ENCODE measurements around the gene ZNF711.
A peak's percentile ranks its signal among the peaks of the same experiment; 100 is the strongest.
"Not testable (repeated sequence)": the region's sequence is repeated elsewhere in the genome, so short reads cannot be mapped to it uniquely, and the experiment has no call there.

Gene ZNF711

DNA sequence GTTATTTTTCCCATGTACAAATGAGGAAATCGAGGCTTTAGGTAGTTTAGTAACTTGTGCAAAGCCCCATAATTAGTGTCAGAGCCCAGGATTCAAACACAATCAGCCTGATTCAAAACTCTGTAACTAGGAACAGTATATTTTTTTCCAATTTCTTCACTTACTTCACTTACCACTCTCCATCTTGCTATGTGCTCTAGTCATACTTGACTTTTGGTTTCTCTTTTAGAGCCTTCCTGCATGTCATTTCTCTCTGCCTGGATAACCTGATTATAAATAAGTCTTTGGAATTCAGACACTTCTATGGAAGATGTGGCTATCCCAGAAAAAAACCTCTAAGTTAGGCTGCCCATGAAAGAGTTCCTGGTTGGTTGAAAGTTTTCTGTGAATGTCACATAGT, 22.4 kb upstream of the ZNF711 start:
- POLR2A ChIA-PET, result no interaction called here
- no peak for DNase-seq (ENCODE audit: extremely low spot score)
- TF ChIP-seq FOXK2 (IDR thresholded peaks at IDR 0.05) (no peak), LEF1 (IDR thresholded peaks at IDR 0.05; ENCODE audit: borderline replicate concordance) (no peak), ELF4 (IDR thresholded peaks at IDR 0.05) (no peak)
- CTCF ChIA-PET, result no interaction called here

DNA sequence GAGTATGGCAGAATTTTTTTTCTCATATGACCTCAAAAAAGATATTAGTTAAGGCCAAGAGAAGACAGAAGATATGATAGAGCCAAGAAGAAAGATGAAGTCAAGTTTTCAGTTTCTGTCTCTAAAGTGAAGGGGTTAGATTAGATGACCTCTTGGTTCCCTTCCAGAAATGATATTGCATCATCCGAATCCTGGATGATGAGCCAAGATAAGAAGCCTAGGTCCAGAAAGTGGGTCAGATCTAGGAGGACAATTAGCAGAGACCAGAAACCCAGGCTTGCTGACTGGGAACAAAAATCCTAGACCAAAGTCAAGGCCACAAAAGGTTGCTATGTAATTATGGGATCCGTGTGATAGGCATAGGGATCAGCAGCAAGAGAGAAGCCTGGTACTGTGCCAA, 20.4 kb upstream of the ZNF711 start:
- POLR2A ChIA-PET, result no interaction called here
- no peak for TF ChIP-seq NFRKB (IDR thresholded peaks at IDR 0.05)
- TF ChIP-seq ARNT (IDR thresholded peaks at IDR 0.05), result no peak
- TF ChIP-seq TARDBP (IDR thresholded peaks at IDR 0.05), result no peak
- TF ChIP-seq HDGF (IDR thresholded peaks at IDR 0.05; ENCODE audit: borderline replicate concordance), result no peak
- no peak for TF ChIP-seq SUZ12 (IDR thresholded peaks at IDR 0.05)
- no peak for TF ChIP-seq FOXA1 (IDR thresholded peaks at IDR 0.05)
- DNase-seq (ENCODE audit: extremely low spot score), result no peak
- CTCF ChIA-PET, result no interaction called here

DNA sequence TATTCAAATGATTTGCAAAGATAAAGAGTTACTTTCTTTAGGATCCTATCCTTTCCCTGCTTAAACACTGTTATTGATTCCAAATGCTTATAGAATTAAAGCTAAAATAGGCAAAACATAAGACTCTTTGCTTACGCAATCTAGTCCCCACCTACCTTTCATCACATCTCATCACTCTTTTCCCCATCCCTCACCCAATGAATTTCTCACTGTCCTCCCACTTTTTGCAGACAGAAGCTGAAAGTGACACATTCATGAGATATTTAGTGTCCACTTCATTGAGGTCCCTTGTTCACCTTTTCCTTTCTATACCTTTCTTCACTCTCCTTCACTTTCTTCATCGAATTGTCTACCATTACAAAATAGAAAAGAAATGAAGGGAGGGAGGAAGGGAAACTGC, 636 bp upstream of the ZNF711 start:
- TF ChIP-seq TARDBP (IDR thresholded peaks at IDR 0.05) (no peak), FOXM1 (IDR thresholded peaks at IDR 0.05; ENCODE audit: borderline replicate concordance) (no peak), CTBP1 (IDR thresholded peaks at IDR 0.05; ENCODE audit: borderline replicate concordance) (no peak), SP1 (IDR thresholded peaks at IDR 0.05) (no peak), FOXK2 (IDR thresholded peaks at IDR 0.05) (no peak), HDGF (IDR thresholded peaks at IDR 0.05; ENCODE audit: borderline replicate concordance) (no peak), BHLHE40 (IDR thresholded peaks at IDR 0.05; ENCODE audit: borderline replicate concordance) (no peak), SUZ12 (IDR thresholded peaks at IDR 0.05) (no peak), L3MBTL2 (conservative IDR thresholded peaks at IDR 0.05) (no peak), LEF1 (IDR thresholded peaks at IDR 0.05; ENCODE audit: borderline replicate concordance) (no peak), ELF4 (IDR thresholded peaks at IDR 0.05) (no peak), ZNF384 (IDR thresholded peaks at IDR 0.05) (no peak), NFRKB (IDR thresholded peaks at IDR 0.05) (no peak), ARNT (IDR thresholded peaks at IDR 0.05) (no peak), FOXA1 (IDR thresholded peaks at IDR 0.05) (no peak)
- TF ChIP-seq, protein P1, sequence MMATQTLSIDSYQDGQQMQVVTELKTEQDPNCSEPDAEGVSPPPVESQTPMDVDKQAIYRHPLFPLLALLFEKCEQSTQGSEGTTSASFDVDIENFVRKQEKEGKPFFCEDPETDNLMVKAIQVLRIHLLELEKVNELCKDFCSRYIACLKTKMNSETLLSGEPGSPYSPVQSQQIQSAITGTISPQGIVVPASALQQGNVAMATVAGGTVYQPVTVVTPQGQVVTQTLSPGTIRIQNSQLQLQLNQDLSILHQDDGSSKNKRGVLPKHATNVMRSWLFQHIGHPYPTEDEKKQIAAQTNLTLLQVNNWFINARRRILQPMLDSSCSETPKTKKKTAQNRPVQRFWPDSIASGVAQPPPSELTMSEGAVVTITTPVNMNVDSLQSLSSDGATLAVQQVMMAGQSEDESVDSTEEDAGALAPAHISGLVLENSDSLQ (IDR thresholded peaks at IDR 0.05), result no peak
- ChIA-PET CTCF (no interaction called here), POLR2A (no interaction called here)
- DNase-seq (ENCODE audit: extremely low spot score), result no peak

DNA sequence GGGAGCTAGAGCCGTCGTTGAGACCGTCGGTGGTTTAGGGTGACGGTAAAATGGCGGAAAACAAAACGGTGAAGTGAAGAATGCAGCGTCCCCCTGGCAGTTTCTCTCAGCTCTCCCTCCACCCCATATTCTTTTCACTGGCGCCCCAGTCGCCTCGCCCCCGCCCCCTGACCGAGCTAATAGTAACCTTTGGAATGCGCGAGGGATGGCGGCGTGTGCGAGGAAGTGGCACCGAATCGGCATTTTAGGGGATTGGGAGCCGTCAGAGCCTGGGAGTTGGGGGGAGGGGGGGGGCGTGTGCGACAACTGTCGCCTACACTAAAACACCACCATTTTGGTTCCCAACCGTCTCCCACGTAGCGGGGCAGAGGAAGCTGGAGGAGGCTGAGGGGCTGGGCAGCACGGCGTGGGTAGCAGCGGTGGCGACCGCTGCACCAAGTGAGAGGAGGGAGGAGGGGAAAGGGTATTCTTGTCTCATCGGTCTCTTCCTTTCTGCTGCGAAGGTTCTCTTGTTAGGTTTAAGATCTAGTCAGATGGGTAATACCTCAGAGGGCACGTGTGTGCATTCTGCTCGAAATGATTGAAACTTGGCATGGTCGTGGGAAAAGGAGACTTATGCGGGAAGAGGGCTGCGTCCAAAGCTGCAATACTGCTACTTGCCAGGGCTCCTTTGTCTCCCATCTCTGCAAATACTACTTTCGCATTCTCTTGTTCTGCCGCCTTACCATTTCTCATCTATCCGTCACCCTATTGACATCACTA, 840 bp downstream of the ZNF711 start:
- peak; percentile 16 for DNase-seq (ENCODE audit: extremely low spot score)
- ChIA-PET CTCF (interaction anchor here (1.8 kb wide), 1 partner anchor 27 kb away, joined by 4 read pairs; no protein-coding TSS in a partner anchor), POLR2A (interaction anchor here (0.6 to 0.7 kb wide), 2 partner anchors 11 to 313 kb away, joined by 3 read pairs; no protein-coding TSS in a partner anchor)
- TF ChIP-seq L3MBTL2 (conservative IDR thresholded peaks at IDR 0.05) (0 out of 2 replicates have a peak, but pooled peaks have one; percentile 23), FOXK2 (IDR thresholded peaks at IDR 0.05) (no peak)

DNA sequence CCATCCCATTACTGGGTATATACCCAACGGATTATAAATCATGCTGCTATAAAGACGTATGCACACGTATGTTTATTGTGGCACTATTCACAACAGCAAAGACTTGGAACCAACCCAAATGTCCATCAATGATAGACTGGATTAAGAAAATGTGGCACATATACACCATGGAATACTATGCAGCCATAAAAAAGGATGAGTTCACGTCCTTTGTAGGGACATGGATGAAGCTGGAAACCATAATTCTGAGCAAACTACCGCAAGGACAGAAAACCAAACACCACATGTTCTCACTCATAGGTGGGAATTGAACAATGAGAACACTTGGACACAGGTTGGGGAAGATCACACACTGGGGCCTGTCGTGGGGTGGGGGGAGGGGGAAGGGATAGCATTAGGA, 41.5 kb downstream of the ZNF711 start:
- DNase-seq (ENCODE audit: extremely low spot score); CTCF ChIA-PET; POLR2A ChIA-PET: not testable (repeated sequence)

DNA sequence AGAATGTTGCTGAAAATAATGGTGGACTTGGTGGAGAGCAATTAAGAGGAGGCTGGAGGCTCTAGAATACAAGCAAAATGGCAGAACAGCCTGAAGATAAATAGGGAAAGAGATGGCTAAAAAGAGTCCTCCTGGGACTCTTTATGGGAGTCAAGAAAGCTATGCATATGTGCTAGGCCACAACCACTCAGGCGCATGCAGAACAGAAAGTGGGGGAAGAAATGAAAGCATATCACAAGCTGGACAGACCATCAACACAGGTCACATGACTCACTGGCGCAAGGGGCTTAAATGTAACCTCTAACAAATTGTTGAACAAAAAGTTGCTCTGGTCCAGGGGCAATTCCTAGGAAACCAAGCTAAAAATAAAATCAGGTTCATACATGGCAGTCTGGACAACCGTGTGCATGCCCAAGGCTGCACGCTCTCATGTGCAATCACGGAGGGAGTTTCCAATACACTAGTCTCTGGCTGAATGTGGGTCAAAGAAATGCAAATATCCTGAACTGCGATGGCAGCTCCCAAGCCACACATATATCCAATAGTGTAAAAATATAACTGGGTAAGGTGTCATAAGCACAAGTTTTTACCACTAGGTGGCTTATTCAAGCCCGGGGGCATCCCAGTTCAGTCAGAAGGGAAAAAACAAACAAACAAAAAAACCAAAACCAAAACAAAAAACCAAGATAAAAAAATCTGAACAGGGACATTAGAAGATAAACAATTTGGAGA, 45.4 kb downstream of the ZNF711 start:
- no peak for DNase-seq (ENCODE audit: extremely low spot score)
- POLR2A ChIA-PET, result no interaction called here
- no peak for TF ChIP-seq CTBP1 (IDR thresholded peaks at IDR 0.05; ENCODE audit: borderline replicate concordance)
- no peak for TF ChIP-seq SUZ12 (IDR thresholded peaks at IDR 0.05)
- no peak for TF ChIP-seq HDGF (IDR thresholded peaks at IDR 0.05; ENCODE audit: borderline replicate concordance)
- no peak for TF ChIP-seq ELF4 (IDR thresholded peaks at IDR 0.05)
- TF ChIP-seq FOXM1 (IDR thresholded peaks at IDR 0.05; ENCODE audit: borderline replicate concordance), result no peak
- no peak for TF ChIP-seq LEF1 (IDR thresholded peaks at IDR 0.05; ENCODE audit: borderline replicate concordance)
- no peak for TF ChIP-seq FOXK2 (IDR thresholded peaks at IDR 0.05)
- TF ChIP-seq BHLHE40 (IDR thresholded peaks at IDR 0.05; ENCODE audit: borderline replicate concordance), result no peak
- TF ChIP-seq SP1 (IDR thresholded peaks at IDR 0.05), result no peak
- TF ChIP-seq L3MBTL2 (conservative IDR thresholded peaks at IDR 0.05), result no peak
- TF ChIP-seq ARNT (IDR thresholded peaks at IDR 0.05), result no peak
- CTCF ChIA-PET, result no interaction called here

DNA sequence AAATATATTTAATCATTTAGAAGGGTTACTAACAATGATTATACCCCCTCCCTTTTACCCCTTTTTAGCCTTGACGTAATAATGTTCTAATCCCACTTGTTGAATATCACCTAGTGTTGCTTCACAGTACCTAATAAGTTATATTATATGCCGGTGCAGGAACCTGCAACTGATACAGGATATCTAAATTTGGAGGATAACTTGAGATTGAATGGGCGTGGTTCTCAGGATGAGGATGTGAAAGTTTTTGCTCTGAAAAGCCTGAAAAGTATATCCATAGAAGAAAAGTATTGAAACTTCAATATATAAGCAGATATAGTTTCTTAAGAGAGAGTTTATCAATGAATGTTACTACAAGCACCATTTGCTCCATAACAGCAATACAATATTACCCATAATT, 59.8 kb downstream of the ZNF711 start:
- POLR2A ChIA-PET, result no interaction called here
- CTCF ChIA-PET, result no interaction called here
- TF ChIP-seq ELF4 (IDR thresholded peaks at IDR 0.05) (no peak), SUZ12 (IDR thresholded peaks at IDR 0.05) (no peak), FOXM1 (IDR thresholded peaks at IDR 0.05; ENCODE audit: borderline replicate concordance) (no peak), SP1 (IDR thresholded peaks at IDR 0.05) (no peak), NFRKB (IDR thresholded peaks at IDR 0.05) (no peak), ARNT (IDR thresholded peaks at IDR 0.05) (no peak), HDGF (IDR thresholded peaks at IDR 0.05; ENCODE audit: borderline replicate concordance) (no peak)
- no peak for DNase-seq (ENCODE audit: extremely low spot score)

DNA sequence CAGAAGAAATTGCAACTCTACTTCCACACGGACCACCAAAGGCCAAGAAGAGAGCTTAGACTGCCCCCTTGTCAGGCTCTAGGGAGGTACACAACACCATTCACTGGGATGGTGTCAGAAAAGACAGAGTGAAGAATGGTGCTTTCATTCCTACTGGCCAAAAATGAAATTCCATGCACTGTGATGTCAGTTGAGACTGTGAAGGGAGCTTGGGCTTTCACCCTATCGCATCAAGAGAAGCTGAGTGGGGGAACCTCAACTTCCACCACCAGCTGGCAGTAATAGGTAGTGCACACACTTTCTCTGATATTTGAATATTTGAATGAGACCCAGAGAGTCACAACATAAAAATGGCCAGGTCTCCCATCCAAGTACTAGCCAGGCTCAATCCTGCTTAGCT, 65.9 kb downstream of the ZNF711 start:
- ChIA-PET POLR2A (no interaction called here), CTCF (interaction anchor here (0.6 kb wide), 1 partner anchor 93 kb away, joined by 3 read pairs; no protein-coding TSS in a partner anchor)
- TF ChIP-seq ZNF384 (IDR thresholded peaks at IDR 0.05) (no peak), ELF4 (IDR thresholded peaks at IDR 0.05) (no peak), NFRKB (IDR thresholded peaks at IDR 0.05) (no peak), FOXA1 (IDR thresholded peaks at IDR 0.05) (no peak), BHLHE40 (IDR thresholded peaks at IDR 0.05; ENCODE audit: borderline replicate concordance) (no peak), ARNT (IDR thresholded peaks at IDR 0.05) (no peak)
- peak; percentile 20 for DNase-seq (ENCODE audit: extremely low spot score)

DNA sequence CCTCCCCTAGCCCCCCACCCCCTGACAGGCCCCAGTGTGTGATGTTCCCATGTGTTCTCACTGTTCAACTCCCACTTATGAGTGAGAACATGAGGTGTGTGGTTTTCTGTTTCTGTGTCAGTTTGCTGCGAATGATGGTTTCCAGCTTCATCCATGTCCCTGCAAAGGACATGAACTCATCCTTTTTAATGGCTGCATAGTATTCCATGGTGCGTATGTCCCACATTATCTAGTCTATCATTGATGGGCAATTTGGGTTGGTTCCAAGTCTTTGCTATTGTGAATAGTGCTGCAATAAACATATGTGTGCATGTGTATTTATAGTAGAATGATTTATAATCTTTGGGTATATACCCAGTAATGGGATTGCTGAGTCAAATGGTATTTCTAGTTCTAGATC, 67.6 kb downstream of the ZNF711 start:
- CTCF ChIA-PET; POLR2A ChIA-PET; DNase-seq (ENCODE audit: extremely low spot score): not testable (repeated sequence)
